ENCODE results near the gene SLC1A2. TPM values are rescaled to one million over a fixed set of nuclear protein-coding genes. Genes with fewer than 3 reads are reported as not detected.

SLC1A2 gene
- total RNA-seq = not detected in 2 replicates

DNA sequence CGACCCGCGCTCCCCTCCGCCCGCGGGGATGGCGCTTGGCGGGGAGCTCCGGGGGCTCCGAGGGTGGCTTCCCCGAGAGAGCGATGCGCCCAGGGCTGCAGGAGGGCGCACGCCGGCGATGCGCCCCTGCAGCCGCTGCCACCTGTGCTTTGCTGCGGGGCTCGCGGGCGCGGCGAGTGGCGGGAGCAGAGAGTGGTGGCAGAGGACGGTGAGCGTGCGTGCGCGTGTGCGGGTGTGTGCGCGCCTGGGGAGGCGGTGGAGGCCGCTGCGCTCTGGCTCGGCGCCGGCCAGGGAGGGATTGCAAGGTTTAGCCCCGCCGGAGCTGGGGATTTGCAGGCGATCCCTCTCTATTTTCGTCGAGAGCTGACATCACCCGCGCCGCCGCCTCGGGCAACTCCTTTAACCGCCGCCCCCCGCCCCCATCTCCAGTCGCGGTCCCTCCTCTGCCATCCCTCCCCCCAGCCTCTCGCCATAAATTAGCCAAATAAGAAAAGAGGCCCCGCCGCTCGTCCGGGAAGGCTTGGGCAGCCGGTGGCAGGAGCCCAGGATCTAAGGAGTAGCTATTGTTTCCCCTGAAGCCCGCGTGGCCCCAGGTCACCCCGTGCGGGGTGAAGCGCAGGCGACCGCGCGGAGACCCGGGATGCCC lies at the start of gene SLC1A2:
Gene SLC1A2, minus strand, starts transcription at position 375 of the 646 bp plus-strand sequence. CDS start 592 bp downstream, outside the sequence.

Small RNA genes within 50 kb of the gene (small RNA-seq; reads per million reads assigned to genes)
- gene AC090625.1 = not detected

Other genes starting within 250 kb of the SLC1A2 start
- gene PAMR1, start 106.1 kb upstream of the SLC1A2 start, total RNA-seq = 0.65 and 0.93 TPM in 2 replicates
- 24.9 and 28.1 TPM in 2 replicates for gene FJX1, start 198.9 kb upstream of the SLC1A2 start, total RNA-seq
- gene TRIM44, start 243.2 kb upstream of the SLC1A2 start, total RNA-seq = 45.5 and 61.2 TPM in 2 replicates

All from thoracic aorta endothelial cell (primary cell).